Upper lobe of right lung (tissue), 1 donor: ENCODE measurements around the gene HLF. TPM values are rescaled to one million over a fixed set of nuclear protein-coding genes. Genes with fewer than 3 reads are reported as not detected.

Experiments
- ATAC-seq: fragments of 200-7000 bp; cut with Tn5 transposase; one replicate; pipeline ENCODE4 v1.9.1; 2020; ENCODE audit warnings: mild to moderate bottlenecking, moderate library complexity
- DNase-seq: peaks from one replicate; pipeline ENCODE4 v3.0.0-alpha.2; 2020
- H3K27ac ChIP-seq: fragments of 200-600 bp; one replicate; pipeline ENCODE4 v1.8.0; 2022
- H3K27me3 ChIP-seq: fragments of 200-600 bp; one replicate; pipeline ENCODE4 v1.8.0; 2022; ENCODE audit warnings: mild to moderate bottlenecking
- H3K36me3 ChIP-seq: fragments of 200-600 bp; one replicate; pipeline ENCODE4 v1.8.0; 2022
- H3K4me1 ChIP-seq: fragments of 200-600 bp; one replicate; pipeline ENCODE4 v1.8.0; 2022
- H3K4me3 ChIP-seq: fragments of 200-600 bp; one replicate; pipeline ENCODE4 v1.8.0; 2022; ENCODE audit warnings: mild to moderate bottlenecking
- H3K9me3 ChIP-seq: fragments of 200-600 bp; one replicate; pipeline ENCODE4 v1.8.0; 2022
- CTCF ChIP-seq: fragments of 200-600 bp; IDR thresholded peaks from one replicate; pipeline ENCODE4 v1.8.0; 2022; ENCODE audit warnings: antibody characterized with exemption
- intact Hi-C: fragments of 100-400 bp; cut with DNase I; formaldehyde crosslinking; loops from one replicate; pipeline ENCODE4 v1.11.0; 2022
- total RNA-seq: library from RNA; stranded (reverse); fragmentation: NEBNext Ultra II Directional; extraction: Animal tissue kit (Norgen Biotek cat#: 25700); gene quantifications from one replicate; pipeline ENCODE4 v1.2.1, GENCODE V29; 2021
- donor health status: DM: no; HTN: yes; CAD: no; lungs with severe emphysema.

The HLF gene
- total RNA-seq, 1 donor from 2014 or later = 31.8 TPM

DNA sequence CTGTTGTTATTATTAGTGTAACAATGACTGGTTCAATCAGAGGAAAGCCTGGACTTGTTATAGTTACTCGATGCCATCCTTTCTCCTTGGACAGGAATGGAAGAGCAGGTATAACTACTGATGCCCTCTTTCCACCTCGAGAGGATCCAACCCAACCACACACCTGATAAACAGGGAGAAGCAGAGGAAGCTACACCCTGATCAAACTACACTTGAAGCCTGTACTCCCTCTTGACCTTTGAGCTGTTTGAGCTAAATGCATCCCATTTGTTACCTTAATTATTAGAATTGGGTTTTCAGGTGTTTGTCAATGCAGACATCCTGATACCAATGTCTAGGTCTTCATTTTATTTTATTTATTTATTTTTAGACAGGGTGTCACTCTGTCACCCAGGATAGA, 23.7 kb upstream of the HLF start:
- no peak for TF ChIP-seq CTCF
- ATAC-seq (no peak), DNase-seq (no peak)
- no peak overlapping the region for H3K4me3 ChIP-seq
- H3K27me3 ChIP-seq = no peaks in the 10 kb centered on the region
- H3K36me3 ChIP-seq = no peaks in the 10 kb centered on the region
- intact Hi-C loops = no loop called here
- H3K4me1 ChIP-seq = peaks cover 13% of the 10 kb centered on the region
- H3K9me3 ChIP-seq = no peaks in the 10 kb centered on the region
- no peak overlapping the region for H3K27ac ChIP-seq

GRCh38 chr17:55242476-55242875, 22.3 kb upstream of the HLF start:
- H3K36me3 ChIP-seq = no peaks in the 10 kb centered on the region
- TF ChIP-seq CTCF = no peak
- no peaks in the 10 kb centered on the region for H3K9me3 ChIP-seq
- ATAC-seq = no peak
- H3K27me3 ChIP-seq = no peaks in the 10 kb centered on the region
- H3K4me3 ChIP-seq = no peak overlapping the region
- peaks cover 4% of the 10 kb centered on the region for H3K4me1 ChIP-seq
- no peak overlapping the region for H3K27ac ChIP-seq
- intact Hi-C loops = no loop called here
- no peak for DNase-seq

- no peak overlapping the region for H3K27ac ChIP-seq
- TF ChIP-seq CTCF = no peak
- DNase-seq (no peak), ATAC-seq (no peak)
- H3K27me3 ChIP-seq = no peaks in the 10 kb centered on the region
- no peak overlapping the region for H3K4me3 ChIP-seq
- H3K4me1 ChIP-seq = no peaks in the 10 kb centered on the region
- no peaks in the 10 kb centered on the region for H3K36me3 ChIP-seq
- intact Hi-C loops = no loop called here
- no peaks in the 10 kb centered on the region for H3K9me3 ChIP-seq
Observed at GRCh38 chr17:55245986-55246385, 18.8 kb upstream of the HLF start.

DNA sequence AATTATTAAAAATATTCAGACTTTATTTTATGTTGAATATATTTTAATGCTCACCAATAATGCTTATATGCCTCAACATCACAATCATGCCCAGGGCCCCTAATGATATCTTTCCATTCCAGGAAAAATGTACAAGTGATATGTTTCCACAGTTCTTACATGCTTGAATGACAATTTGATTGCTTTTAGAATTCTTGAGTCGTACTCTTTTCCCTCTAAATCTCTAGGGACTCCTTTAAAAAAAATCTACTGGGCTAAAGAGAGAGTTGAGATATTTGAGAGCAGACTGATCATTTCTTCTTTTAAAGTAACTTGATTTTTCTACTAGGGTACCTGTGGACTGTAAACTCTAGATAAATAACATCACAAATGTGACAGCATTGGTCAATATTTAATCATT, 18.2 kb upstream of the HLF start:
- Histone ChIP-seq H3K4me1 (no peaks in the 10 kb centered on the region), H3K9me3 (no peaks in the 10 kb centered on the region), H3K27ac (no peak overlapping the region), H3K27me3 (no peaks in the 10 kb centered on the region), H3K4me3 (no peak overlapping the region), H3K36me3 (no peaks in the 10 kb centered on the region)
- DNase-seq = no peak
- TF ChIP-seq CTCF = no peak
- ATAC-seq = no peak
- intact Hi-C loops = no loop called here

DNA sequence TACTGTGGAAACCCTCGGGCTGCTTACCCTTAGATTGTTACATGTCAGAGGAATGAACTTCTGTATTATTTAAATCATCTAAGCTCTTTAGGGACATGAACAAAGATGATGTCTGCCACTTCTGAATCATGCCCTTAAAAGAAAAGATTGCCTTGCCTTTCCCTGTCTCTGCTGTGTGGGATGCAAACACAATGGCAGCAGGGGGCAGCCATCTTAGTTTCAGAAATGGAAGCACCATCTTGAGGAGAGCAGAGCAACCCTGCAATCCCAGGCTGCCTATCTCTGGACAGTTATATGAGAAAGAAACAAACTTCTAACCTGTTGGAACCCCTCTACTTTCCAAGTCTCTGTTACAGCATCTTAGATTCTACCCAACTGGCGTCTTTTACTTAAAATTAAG, 16.7 kb upstream of the HLF start:
- H3K36me3 ChIP-seq = no peaks in the 10 kb centered on the region
- no peak for TF ChIP-seq CTCF
- ATAC-seq = no peak
- intact Hi-C loops = no loop called here
- H3K4me3 ChIP-seq = no peak overlapping the region
- DNase-seq = no peak
- no peaks in the 10 kb centered on the region for H3K4me1 ChIP-seq
- H3K27me3 ChIP-seq = no peaks in the 10 kb centered on the region
- H3K27ac ChIP-seq = no peak overlapping the region
- no peaks in the 10 kb centered on the region for H3K9me3 ChIP-seq

DNA sequence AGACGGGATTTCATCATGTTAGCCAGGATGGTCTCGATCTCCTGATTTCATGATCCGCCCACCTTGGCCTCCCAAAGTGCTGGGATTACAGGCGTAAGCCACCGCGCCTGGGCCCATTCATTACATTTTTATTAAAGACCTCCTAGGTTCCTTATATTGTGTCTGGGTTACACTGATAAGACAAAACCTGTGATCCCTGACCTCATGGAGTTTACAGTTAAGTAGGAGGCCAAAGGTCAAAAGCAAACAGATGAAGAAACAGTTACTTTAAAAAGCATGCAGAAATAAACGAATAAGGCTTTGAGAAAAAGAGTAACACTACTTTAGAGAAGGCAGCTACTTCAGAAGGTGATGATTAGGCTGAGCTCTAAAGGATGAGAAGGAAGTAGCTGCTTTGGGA, 14.9 kb upstream of the HLF start:
- TF ChIP-seq CTCF = no peak
- H3K36me3 ChIP-seq = no peaks in the 10 kb centered on the region
- no peak for DNase-seq

More for the DNA sequence above, 14.9 kb upstream of the HLF start:
- H3K9me3 ChIP-seq = no peaks in the 10 kb centered on the region
- H3K4me1 ChIP-seq = no peaks in the 10 kb centered on the region
- no peak for ATAC-seq
- no peak overlapping the region for H3K4me3 ChIP-seq
- no peaks in the 10 kb centered on the region for H3K27me3 ChIP-seq
- no peak overlapping the region for H3K27ac ChIP-seq
- intact Hi-C loops = no loop called here
